ENCODE measurements around the gene H2BK1. TPM values are rescaled to one million over a fixed set of nuclear protein-coding genes. Genes with fewer than 3 reads are reported as not detected.

H2BK1 gene
- total RNA-seq, 4 donors from 2014 or later = not detected

- Histone ChIP-seq H3K9me3 (no peaks in the 10 kb centered on the region), H3K27ac (replicated peaks in 1 of 4) (no peak overlapping the region), H3K27me3 (no peaks in the 10 kb centered on the region), H3K4me3 (no peak overlapping the region), H3K4me1 (peaks cover 31 to 40% (median 34%) of the 10 kb centered on the region in 4 donors), H3K36me3 (no peaks in the 10 kb centered on the region)
- intact Hi-C loops (cut with DNase I) = no loop called here
- 87% methylated on average over 11 of the region's 11 CpGs for WGBS
- TF ChIP-seq CTCF (IDR thresholded peaks at IDR 0.05) (no peak), POLR2A (IDR thresholded peaks at IDR 0.05; ENCODE audit: low read depth) (no peak), EP300 (IDR thresholded peaks at IDR 0.05) (no peak), POLR2AphosphoS5 (IDR thresholded peaks at IDR 0.05) (no peak)
- DNase-seq (ENCODE audit: extremely low spot score) = no peak
Observed at GRCh38 chr7:151254851-151255250, 44.6 kb upstream of the H2BK1 start.

DNA sequence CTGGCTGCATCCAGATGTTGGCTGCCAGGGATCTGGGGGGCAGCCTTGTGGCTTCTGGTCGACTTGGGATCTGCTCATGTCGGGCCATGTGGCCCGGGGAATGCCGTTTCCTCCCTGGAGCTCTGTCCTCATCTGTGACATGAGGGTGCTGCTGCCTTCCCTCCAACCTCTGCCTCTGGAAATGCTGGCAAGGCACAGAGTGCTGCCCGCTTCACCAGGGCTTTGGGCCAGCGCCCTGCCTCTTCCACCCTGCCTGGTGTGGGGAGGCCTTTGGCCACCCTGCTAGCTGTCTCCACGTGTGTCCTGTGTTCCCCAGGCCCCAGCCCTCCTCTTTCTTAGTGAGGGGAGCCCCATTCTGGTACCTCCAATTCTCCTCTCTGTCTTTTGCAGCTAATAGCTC, 44.0 kb upstream of the H2BK1 start:
- peak overlapping the region in 1 of 4 donors; percentile 94 for H3K27ac ChIP-seq (replicated peaks in 1 of 4)
- WGBS = 86% methylated on average over 7 of the region's 7 CpGs
- intact Hi-C loops (cut with DNase I) = no loop called here
- no peaks in the 10 kb centered on the region for H3K9me3 ChIP-seq
- H3K27me3 ChIP-seq = no peaks in the 10 kb centered on the region
- H3K4me3 ChIP-seq = no peak overlapping the region
- no peak for DNase-seq (ENCODE audit: extremely low spot score)
- no peaks in the 10 kb centered on the region for H3K36me3 ChIP-seq
- TF ChIP-seq EP300 (IDR thresholded peaks at IDR 0.05) (no peak), POLR2A (IDR thresholded peaks at IDR 0.05; ENCODE audit: low read depth) (no peak), POLR2AphosphoS5 (IDR thresholded peaks at IDR 0.05) (no peak), CTCF (IDR thresholded peaks at IDR 0.05) (no peak)
- peaks cover 36 to 45% (median 39%) of the 10 kb centered on the region in 4 donors for H3K4me1 ChIP-seq

GRCh38 chr7:151252961-151253711, 42.8 kb upstream of the H2BK1 start:
- DNase-seq (ENCODE audit: extremely low spot score) = no peak
- Histone ChIP-seq H3K36me3 (no peaks in the 10 kb centered on the region), H3K27ac (replicated peaks in 1 of 4) (peak overlapping the region; percentile 91 to 97 (median 94)), H3K9me3 (no peaks in the 10 kb centered on the region), H3K27me3 (no peaks in the 10 kb centered on the region), H3K4me3 (peak overlapping the region; percentile 69 to 72 (median 70)), H3K4me1 (peaks cover 44 to 48% (median 47%) of the 10 kb centered on the region in 4 donors)
- 64% methylated on average over 16 of the region's 17 CpGs for WGBS
- intact Hi-C loops (cut with DNase I) = no loop called here
- TF ChIP-seq CTCF (IDR thresholded peaks at IDR 0.05) (no peak), POLR2AphosphoS5 (IDR thresholded peaks at IDR 0.05) (peak; percentile 23 to 36)

- intact Hi-C loops (cut with DNase I) = no loop called here
- Histone ChIP-seq H3K27ac (replicated peaks in 1 of 4) (peak overlapping the region; percentile 91 to 97 (median 94)), H3K36me3 (no peaks in the 10 kb centered on the region), H3K4me3 (peak overlapping the region; percentile 69 to 72 (median 70)), H3K27me3 (no peaks in the 10 kb centered on the region), H3K4me1 (peaks cover 51 to 54% (median 53%) of the 10 kb centered on the region in 4 donors), H3K9me3 (no peaks in the 10 kb centered on the region)
- WGBS = 19% methylated on average over 4 of the region's 9 CpGs
- DNase-seq (ENCODE audit: extremely low spot score) = no peak
- TF ChIP-seq POLR2A (IDR thresholded peaks at IDR 0.05; ENCODE audit: low read depth) (no peak), CTCF (IDR thresholded peaks at IDR 0.05) (no peak), EP300 (IDR thresholded peaks at IDR 0.05) (no peak), POLR2AphosphoS5 (IDR thresholded peaks at IDR 0.05) (no peak)
Observed at GRCh38 chr7:151252561-151252835, 42.2 kb upstream of the H2BK1 start.

All from esophagus muscularis mucosa (tissue), 4 donors.